Stimulated activated CD8-positive, alpha-beta memory T cell treated with anti-CD3 and anti-CD28 coated beads, Interleukin-12 subunit alpha, Interleukin-12 subunit beta, amount 100 ng/mL, for 4 hours (primary cell): Measurements from ENCODE around the gene SLC35F1.

ENCODE experiments used
- DNase-seq: peaks from one replicate; pipeline ENCODE4 v3.0.0-alpha.2; 2020; ENCODE audit warnings: low read depth

The SLC35F1 gene

DNA sequence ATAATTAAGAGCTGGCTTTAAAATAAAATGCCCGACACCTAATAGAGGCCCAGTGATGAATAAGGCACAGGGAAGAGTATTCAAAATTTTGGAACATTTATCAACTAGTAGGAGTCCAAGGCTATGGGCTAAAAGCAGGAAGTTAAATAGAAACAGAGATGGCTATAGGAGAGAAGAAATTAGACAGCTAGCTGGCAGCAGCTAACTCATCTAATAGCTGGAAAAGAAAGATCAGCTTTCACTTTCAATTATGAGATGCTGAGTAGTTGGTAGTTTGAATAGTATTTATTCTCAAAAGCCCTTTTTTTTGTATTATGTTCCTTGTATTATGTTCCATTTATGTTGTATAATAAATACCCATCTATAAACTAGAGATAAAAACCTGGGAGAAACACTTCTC lies 215.7 kb downstream of the SLC35F1 start:
- no peak for DNase-seq

DNA sequence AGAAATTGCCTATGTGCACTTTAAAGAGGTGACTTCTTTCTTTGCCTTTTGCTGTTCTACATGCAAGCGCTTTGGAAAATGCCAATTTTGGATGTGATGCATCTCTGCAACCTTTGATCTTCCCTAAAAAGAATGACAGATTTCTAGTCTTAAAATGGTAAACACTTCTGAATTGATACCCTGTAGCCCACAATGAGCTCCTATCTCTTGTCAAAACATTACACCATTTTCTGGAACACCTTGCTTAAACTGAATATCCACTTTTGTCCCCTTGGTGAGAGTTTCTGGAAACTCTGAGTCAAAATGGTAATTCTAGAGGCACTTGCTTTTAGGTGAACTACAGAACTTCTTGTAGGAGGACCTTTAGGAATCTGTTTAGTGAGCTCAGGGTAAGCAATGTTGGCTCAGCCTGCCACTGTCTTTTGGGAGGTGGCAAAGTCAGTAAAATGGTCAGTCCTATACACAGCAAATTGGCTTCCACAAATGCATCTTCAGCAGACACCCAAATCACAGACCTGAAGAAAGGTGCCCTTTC lies 216.5 kb downstream of the SLC35F1 start:
- no peak for DNase-seq

GRCh38 chr6:118124851-118125250 lies 217.8 kb downstream of the SLC35F1 start:
- DNase-seq = no peak

DNA sequence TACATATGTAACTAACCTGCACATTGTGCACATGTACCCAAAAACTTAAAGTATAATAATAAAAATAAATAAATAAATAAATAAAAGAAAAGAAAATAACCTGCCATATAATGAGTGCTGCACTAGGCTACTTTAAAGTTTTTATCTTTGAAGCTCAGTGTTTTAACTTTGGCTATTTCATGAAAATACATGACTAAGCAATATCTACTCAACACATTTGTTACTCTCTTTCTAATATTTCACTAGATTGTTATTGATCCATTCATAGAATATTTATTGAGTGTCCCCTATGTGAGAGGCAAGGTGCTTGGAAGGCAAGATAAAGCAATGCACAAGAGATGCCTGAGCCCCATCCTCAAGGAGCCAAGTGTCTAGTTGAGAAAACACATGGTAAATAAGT lies 221.7 kb downstream of the SLC35F1 start:
- no peak for DNase-seq

DNA sequence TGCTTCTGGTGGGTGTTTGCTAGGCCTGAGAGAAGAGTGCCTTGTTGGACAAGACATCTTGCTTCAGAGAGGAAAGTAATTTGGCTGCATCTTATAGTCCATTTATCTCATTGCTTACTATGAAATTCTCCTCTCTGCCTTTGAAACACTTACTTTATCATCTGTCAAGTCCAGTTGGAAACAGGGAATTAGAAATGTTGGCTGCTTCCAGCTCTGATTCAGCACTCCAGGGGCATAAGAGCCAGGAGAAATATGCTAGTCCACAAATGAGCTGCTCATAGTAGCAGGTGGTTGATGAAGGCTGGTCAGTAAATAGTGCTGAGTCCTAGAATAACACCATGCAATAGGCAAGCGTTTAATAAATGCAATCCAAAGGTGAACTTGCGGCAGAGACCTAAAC lies 227.1 kb downstream of the SLC35F1 start:
- no peak for DNase-seq

DNA sequence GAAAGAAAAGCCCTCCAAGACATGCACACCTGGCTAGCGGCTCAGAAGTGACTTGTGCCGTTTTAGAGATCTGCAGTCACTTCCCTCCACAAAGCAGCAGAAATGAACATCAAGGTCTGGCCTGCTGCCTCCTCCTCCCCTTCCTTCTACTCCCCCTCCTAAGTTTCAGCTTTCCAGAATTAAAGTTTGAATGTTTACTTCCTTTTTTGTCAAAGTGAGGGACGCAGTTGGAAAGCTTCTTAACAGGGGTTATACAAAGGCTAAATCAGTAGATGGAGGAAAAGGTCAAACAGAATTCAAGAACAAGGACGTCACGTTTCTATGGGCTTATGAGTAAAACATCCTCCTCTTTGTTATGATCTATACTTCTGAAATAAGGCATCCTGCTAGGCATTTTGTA lies 227.7 kb downstream of the SLC35F1 start:
- no peak for DNase-seq

GRCh38 chr6:118135371-118135770 lies 228.3 kb downstream of the SLC35F1 start:
- DNase-seq = no peak

GRCh38 chr6:118141211-118141610 lies 234.1 kb downstream of the SLC35F1 start:
- no peak for DNase-seq

GRCh38 chr6:118146584-118146983 lies 239.5 kb downstream of the SLC35F1 start:
- no peak for DNase-seq

GRCh38 chr6:118147511-118147910 lies 240.4 kb downstream of the SLC35F1 start:
- DNase-seq = no peak

GRCh38 chr6:118148561-118148960 lies 241.5 kb downstream of the SLC35F1 start:
- DNase-seq = no peak

GRCh38 chr6:118152524-118152923 lies 245.5 kb downstream of the SLC35F1 start:
- no peak for DNase-seq

- DNase-seq = no peak
These were observed 254.3 kb downstream of the SLC35F1 start for GRCh38 chr6:118161343-118161742.

- DNase-seq = no peak
These were observed 256.5 kb downstream of the SLC35F1 start for GRCh38 chr6:118163542-118163941.

DNA sequence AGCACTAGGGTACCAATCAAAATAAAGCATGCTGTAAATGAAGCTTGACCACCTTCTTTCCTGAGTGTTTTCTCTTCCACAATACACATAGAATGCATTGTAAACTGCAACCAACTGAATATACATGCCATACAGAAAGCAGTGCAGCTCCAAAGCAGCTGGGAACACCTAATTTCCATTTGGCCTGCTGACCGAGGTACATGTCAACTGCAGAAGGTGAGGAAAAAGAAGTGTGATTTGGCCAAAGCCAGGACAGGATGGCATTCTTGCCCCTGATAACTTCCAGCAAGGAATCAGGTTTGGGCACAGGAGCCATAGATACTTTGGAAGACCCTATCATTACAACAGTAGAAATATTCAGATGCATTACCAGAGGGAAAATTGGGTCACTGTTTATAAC lies 258.4 kb downstream of the SLC35F1 start:
- DNase-seq = no peak

GRCh38 chr6:118168421-118168820 lies 261.4 kb downstream of the SLC35F1 start:
- no peak for DNase-seq

DNA sequence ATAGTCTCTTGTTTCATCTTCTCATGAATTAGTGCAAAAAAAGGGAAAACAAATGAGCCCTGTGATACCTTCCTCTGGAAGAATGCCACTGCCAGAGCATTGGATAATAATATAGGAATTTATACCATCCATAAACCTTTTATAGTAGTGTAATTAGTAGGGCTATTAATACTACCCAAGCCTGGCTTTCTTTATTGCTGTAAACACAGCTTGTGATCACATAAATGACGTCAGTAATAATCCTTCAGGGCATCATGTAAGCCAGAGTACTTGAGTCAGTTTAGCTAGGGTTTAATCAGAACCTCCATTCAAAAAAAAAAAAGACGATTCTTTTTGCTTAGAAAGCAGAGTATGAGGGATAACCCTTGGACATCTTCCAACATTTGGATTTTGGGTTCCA lies 264.8 kb downstream of the SLC35F1 start:
- no peak for DNase-seq

GRCh38 chr6:118174071-118174470 lies 267.0 kb downstream of the SLC35F1 start:
- no peak for DNase-seq

DNA sequence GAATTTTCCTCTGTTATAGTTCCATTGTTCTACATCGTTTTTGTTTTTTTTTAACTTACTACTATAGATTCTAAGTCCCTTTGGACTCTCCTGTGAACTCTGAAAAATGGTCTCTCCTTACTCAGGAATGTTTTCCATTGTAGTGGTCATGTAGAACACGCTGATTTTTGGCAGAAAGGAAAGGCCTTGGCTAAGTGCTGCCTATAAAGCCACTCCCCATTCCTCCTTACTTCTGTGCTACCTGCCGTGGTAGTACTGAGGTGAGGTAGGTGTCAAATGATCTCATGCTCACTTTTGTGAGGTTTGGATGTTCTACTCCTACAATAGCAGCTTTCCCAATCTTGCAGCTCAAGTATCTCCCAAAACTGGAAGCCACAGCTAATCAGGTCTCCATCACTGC lies 270.7 kb downstream of the SLC35F1 start:
- DNase-seq = no peak

DNA sequence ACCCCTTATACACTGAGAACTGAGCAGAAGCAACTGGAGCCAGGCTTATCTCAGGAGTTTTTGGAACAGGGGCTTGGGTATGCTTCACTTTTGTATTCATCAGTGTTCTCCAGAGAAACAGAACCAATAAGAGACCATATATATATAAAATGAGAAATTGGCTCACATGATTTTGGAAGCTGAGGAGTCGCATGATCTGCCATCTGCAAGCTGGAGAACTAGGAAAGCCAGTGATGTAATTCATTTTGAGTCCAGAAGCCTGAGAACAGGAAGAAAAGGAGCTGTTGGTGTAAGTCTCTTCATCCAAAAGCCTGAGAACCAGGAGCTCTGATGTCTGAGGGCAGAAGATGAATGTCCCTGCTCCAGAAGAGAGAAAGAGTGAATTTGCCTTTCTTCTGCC lies 272.0 kb downstream of the SLC35F1 start:
- no peak for DNase-seq

GRCh38 chr6:118186672-118187567 lies 279.9 kb downstream of the SLC35F1 start:
- DNase-seq = no peak

GRCh38 chr6:118187568-118188164 lies 280.6 kb downstream of the SLC35F1 start:
- no peak for DNase-seq

DNA sequence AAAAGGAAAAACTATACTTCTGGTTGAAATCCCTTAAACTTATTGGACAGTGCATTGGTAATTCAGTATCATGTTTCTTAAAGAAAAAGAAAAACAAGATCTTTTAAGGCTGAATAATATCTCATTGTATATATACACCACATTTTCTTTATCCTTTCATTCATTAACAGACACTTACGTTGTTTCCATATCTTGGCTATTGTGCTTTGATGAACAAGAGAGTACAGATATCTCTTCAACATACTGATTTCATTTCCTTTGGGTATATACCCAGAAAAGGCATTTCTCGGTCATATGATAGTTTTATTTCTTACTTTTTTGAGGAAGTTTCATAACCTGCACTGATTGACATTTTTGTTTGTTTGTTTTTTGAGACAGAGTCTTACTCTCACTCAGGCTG lies 281.5 kb downstream of the SLC35F1 start:
- no peak for DNase-seq
